GM23248 (cell line): ENCODE measurements around the gene GAK. TPM values are rescaled to one million over a fixed set of nuclear protein-coding genes. Genes with fewer than 3 reads are reported as not detected.

Experiments used
- DNase-seq: peaks from one replicate; pipeline ENCODE4 v3.0.0-alpha.2; 2015
- H2AFZ ChIP-seq: fragments of 200-600 bp; sonication (generic); 2 replicates; pipeline ENCODE4 v1.6.1; 2016; ENCODE audit warnings: antibody characterized with exemption
- H3F3A ChIP-seq: fragments of 200-600 bp; sonication (generic); 2 replicates; pipeline ENCODE4 v1.6.1; 2016; ENCODE audit warnings: mild to moderate bottlenecking, antibody characterized with exemption, mixed run types; ENCODE audit not compliant: insufficient read depth
- H3K27ac ChIP-seq: fragments of 200-600 bp; sonication (generic); 2 replicates; pipeline ENCODE4 v1.5.1; 2016; ENCODE audit warnings: mild to moderate bottlenecking
- H3K27me3 ChIP-seq: fragments of 200-600 bp; sonication (generic); replicated peaks from 2 replicates; pipeline ENCODE4 v1.6.1; 2016; ENCODE audit warnings: mild to moderate bottlenecking; ENCODE audit not compliant: insufficient read depth
- H3K36me3 ChIP-seq: fragments of 200-600 bp; sonication (generic); 2 replicates; pipeline ENCODE4 v1.6.1; 2016; ENCODE audit warnings: low read depth, mild to moderate bottlenecking
- H3K4me1 ChIP-seq: fragments of 200-600 bp; sonication (generic); 2 replicates; pipeline ENCODE4 v1.6.1; 2016; ENCODE audit warnings: mild to moderate bottlenecking; ENCODE audit not compliant: insufficient read depth
- H3K4me2 ChIP-seq: fragments of 200-600 bp; sonication (generic); one replicate; pipeline ENCODE4 v1.6.1; 2016; ENCODE audit warnings: mild to moderate bottlenecking; ENCODE audit not compliant: unreplicated experiment
- H3K4me3 ChIP-seq: fragments of 200-600 bp; sonication (generic); 2 replicates; pipeline ENCODE4 v1.5.1; 2016; ENCODE audit warnings: mild to moderate bottlenecking
- H3K79me2 ChIP-seq: fragments of 200-600 bp; sonication (generic); 2 replicates; pipeline ENCODE4 v1.6.1; 2016; ENCODE audit warnings: mild to moderate bottlenecking; ENCODE audit not compliant: insufficient read depth
- H3K9ac ChIP-seq: fragments of 200-600 bp; sonication (generic); 2 replicates; pipeline ENCODE4 v1.6.1; 2016; ENCODE audit warnings: mild to moderate bottlenecking
- H3K9me2 ChIP-seq: fragments of 200-600 bp; sonication (generic); 2 replicates; pipeline ENCODE4 v1.6.1; 2016; ENCODE audit warnings: mixed run types, mild to moderate bottlenecking, moderate library complexity; ENCODE audit not compliant: insufficient read depth
- H3K9me3 ChIP-seq: fragments of 200-600 bp; sonication (generic); one replicate; pipeline ENCODE4 v1.6.1; 2017; ENCODE audit warnings: low read depth
- H4K20me1 ChIP-seq: fragments of 200-600 bp; sonication (generic); 2 replicates; pipeline ENCODE4 v1.6.0; 2016; ENCODE audit not compliant: insufficient read depth
- EZH2 ChIP-seq: fragments of 200-600 bp; sonication (generic); IDR thresholded peaks from 2 replicates; pipeline ENCODE4 v1.6.1; 2018; ENCODE audit warnings: antibody characterized with exemption, mild to moderate bottlenecking; ENCODE audit not compliant: insufficient read depth, poor library complexity, severe bottlenecking
- EZH2phosphoT487 ChIP-seq: fragments of 200-600 bp; sonication (generic); IDR thresholded peaks from 2 replicates; pipeline ENCODE4 v1.6.1; 2018; ENCODE audit warnings: antibody characterized with exemption, moderate library complexity, mild to moderate bottlenecking, low read depth; ENCODE audit not compliant: insufficient read depth
- WGBS, 2 experiments: methylation state at CpG; one replicate each; pipeline ENCODE4 v1.1.6; 2015 to 2017; ENCODE audit warnings: low lambda C conversion rate in 2 of 2, low coverage in 1 of 2; ENCODE audit errors: missing lambda C conversion rate in 2 of 2; 5-methylcytosine and 5-hydroxymethylcytosine counted together
- in situ Hi-C: fragments of 300-500 bp; cut with MboI; formaldehyde crosslinking; loops from 2 replicates; pipeline ENCODE4 v1.15.0; 2020
- polyA plus RNA-seq: library from polyadenylated mRNA; unstranded; fragments of >200 nt; fragmentation: Nextera tagmentation; extraction: Ambion mirVana; gene quantifications from 2 replicates; pipeline ENCODE4 v1.2.1, GENCODE V29; 2016
- total RNA-seq: library from RNA; depleted of rRNA; stranded (reverse); fragments of >200 nt; shearing (Covaris generic); gene quantifications from 2 replicates; pipeline ENCODE4 v1.2.3, GENCODE V29; 2014

GAK gene
- total and polyA plus RNA-seq, 2 experiments from 2014 or later: 41.1 to 86.7 TPM

DNA sequence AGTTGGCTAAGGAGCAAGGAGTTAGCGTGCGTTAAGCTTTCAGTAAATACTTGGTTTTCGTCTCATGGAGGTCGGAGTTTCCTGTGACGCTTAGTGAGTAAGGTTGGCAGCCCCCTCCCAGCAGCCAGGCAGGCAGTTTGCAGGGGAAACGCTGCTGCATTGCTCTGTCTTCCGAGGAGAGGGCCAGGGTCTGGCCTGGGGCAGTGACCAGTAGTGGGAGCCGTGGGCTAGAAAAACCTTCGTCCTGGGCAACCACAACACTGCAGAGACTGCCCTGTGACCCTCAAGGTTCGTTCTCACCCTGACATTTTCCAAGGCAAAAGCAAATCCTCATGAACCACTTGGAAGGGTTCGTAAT, 576 bp upstream of the GAK start:
- H3K27ac ChIP-seq: peak overlapping the region; percentile 84
- no peak for DNase-seq
- no peaks in the 10 kb centered on the region for H3K9me3 ChIP-seq
- peaks cover 23% of the 10 kb centered on the region for H3K4me1 ChIP-seq
- H3K79me2 ChIP-seq: peaks cover 74% of the 10 kb centered on the region
- H4K20me1 ChIP-seq: no peaks in the 10 kb centered on the region
- peak overlapping the region; percentile 97 for H3K9ac ChIP-seq
- in situ Hi-C loops: no loop called here
- H3K27me3 ChIP-seq: no peaks in the 10 kb centered on the region
- peak overlapping the region; percentile 88 for H3K4me2 ChIP-seq
- no peaks in the 10 kb centered on the region for H3K9me2 ChIP-seq
- no peaks in the 10 kb centered on the region for H3K36me3 ChIP-seq
- peak overlapping the region; percentile 97 for H2AFZ ChIP-seq
- H3K4me3 ChIP-seq: peak overlapping the region; percentile 96
- 4 to 6% methylated on average over 11 of the region's 11 CpGs for WGBS, 2 experiments
- H3F3A ChIP-seq: peaks cover 20% of the 10 kb centered on the region
- TF ChIP-seq EZH2phosphoT487 (no peak), EZH2 (no peak)

DNA sequence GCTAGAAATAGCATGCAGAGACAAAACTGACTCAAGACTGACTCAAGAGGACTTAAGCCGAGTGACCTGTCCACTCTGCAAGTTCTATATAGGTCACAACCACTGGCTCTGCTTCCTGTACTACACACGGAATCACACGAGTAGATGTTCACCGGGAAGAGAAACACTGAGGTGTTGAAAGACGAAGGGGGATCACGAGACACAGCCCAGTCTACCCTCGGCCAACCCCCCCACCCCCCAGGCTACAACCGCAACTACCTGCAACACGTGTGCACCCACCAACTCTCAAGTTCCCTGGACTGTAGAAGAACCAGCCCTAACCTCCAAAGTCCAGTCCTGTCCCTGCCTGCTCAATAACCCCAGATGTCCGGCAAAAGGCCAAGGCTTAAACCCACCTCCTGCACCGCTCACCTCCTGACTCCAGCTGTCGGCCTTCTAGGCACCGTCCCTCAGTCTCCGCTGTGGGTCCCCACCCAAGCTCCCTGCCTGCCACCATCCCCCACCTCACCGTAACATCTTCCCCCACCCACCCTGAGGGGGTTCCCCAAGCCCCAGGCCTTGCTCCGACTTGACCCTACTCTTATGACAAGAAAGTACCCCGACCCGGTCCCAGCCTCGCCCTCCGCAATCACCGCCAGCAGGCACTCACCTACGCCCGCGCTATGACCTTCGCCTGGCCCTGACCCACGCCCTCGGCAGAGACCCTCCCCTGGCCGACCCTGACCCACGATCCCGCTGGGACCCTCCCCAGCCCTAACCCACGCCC, 739 bp downstream of the GAK start:
- WGBS, 2 experiments: 2 to 3% methylated on average over 28 to 31 of the region's 31 CpGs
- DNase-seq: peak; percentile 90
- Histone ChIP-seq H4K20me1 (no peaks in the 10 kb centered on the region), H3K9me2 (no peaks in the 10 kb centered on the region), H3K36me3 (no peaks in the 10 kb centered on the region), H3K79me2 (peaks cover 79% of the 10 kb centered on the region), H3K4me3 (peak overlapping the region; percentile 96), H3F3A (peaks cover 20% of the 10 kb centered on the region), H3K4me1 (peaks cover 23% of the 10 kb centered on the region), H2AFZ (peak overlapping the region; percentile 61), H3K4me2 (peak overlapping the region; percentile 93), H3K27me3 (no peaks in the 10 kb centered on the region), H3K9ac (peak overlapping the region; percentile 97), H3K27ac (peak overlapping the region; percentile 84), H3K9me3 (no peaks in the 10 kb centered on the region)
- no peak for TF ChIP-seq EZH2
- no peak for TF ChIP-seq EZH2phosphoT487
- in situ Hi-C loops: no loop called here

DNA sequence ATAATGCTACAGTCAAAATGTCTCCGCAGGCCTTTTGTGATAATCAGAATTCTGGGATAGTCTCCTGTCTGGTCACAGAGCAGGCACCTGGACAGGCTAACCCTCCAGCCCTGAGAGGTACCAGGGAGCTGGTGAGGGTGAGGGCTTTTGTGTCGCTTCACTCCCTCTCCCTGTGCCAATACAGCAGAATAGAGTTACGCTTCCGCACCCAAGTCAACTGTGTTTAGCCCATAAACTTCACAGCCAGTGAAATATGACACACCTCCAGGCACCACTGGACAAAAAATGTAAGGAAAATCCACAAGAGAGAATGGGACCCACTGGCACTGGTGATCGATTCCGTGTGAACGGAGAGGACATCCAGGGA, 1.3 kb downstream of the GAK start:
- no peaks in the 10 kb centered on the region for H3K27me3 ChIP-seq
- H3K9me2 ChIP-seq: no peaks in the 10 kb centered on the region
- no peaks in the 10 kb centered on the region for H3K9me3 ChIP-seq
- no peaks in the 10 kb centered on the region for H3K36me3 ChIP-seq
- 37 to 41% methylated on average over 7 of the region's 7 CpGs for WGBS, 2 experiments
- TF ChIP-seq EZH2 (no peak), EZH2phosphoT487 (no peak)
- H3F3A ChIP-seq: peaks cover 20% of the 10 kb centered on the region
- peaks cover 23% of the 10 kb centered on the region for H3K4me1 ChIP-seq
- peak overlapping the region; percentile 93 for H3K4me2 ChIP-seq
- in situ Hi-C loops: no loop called here
- peaks cover 81% of the 10 kb centered on the region for H3K79me2 ChIP-seq
- no peak overlapping the region for H2AFZ ChIP-seq
- DNase-seq: no peak
- H3K9ac ChIP-seq: peak overlapping the region; percentile 97
- H4K20me1 ChIP-seq: no peaks in the 10 kb centered on the region
- peak overlapping the region; percentile 84 for H3K27ac ChIP-seq
- peak overlapping the region; percentile 96 for H3K4me3 ChIP-seq

DNA sequence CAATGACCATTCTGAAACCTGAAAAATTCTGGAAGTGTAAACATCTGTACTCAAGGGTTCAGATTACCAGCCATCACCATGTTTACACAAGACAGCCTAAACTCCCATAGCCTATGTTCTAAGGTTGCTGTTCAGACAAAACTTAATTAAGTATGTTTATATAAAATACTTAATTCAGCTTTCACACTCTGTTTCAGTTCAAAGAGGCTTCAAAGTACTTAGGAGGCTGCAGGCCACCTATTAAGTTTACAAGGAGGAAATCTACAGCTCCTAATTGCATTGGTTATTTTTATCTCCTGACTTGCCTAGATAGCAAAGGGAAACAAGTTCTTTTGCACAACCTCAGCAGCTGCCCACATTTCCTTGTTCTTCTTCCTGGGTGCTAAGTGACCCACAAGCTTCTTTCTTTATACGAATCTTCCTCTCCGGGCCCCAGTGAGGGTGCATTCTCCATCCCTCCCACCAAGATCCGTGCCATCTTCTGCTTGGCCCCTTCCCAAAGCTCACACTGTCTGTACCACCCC, 2.0 kb downstream of the GAK start:
- WGBS, 2 experiments: 14 to 15% methylated on average over 3 of the region's 3 CpGs

More for the DNA sequence above, 2.0 kb downstream of the GAK start:
- Histone ChIP-seq H3K4me2 (peak overlapping the region; percentile 93), H3K79me2 (peaks cover 85% of the 10 kb centered on the region), H3K27me3 (no peaks in the 10 kb centered on the region), H3K27ac (peak overlapping the region; percentile 84), H3K9me2 (no peaks in the 10 kb centered on the region), H3K4me1 (peaks cover 27% of the 10 kb centered on the region), H3K9me3 (no peaks in the 10 kb centered on the region), H3F3A (peaks cover 20% of the 10 kb centered on the region), H2AFZ (no peak overlapping the region), H3K9ac (peak overlapping the region; percentile 97), H3K4me3 (peak overlapping the region; percentile 96), H4K20me1 (no peaks in the 10 kb centered on the region), H3K36me3 (no peaks in the 10 kb centered on the region)
- DNase-seq: peak; percentile 24
- in situ Hi-C loops: no loop called here
- TF ChIP-seq EZH2 (no peak), EZH2phosphoT487 (no peak)
